H7 (cell line): ENCODE measurements around the gene AKAP6. TPM values are rescaled to one million over a fixed set of nuclear protein-coding genes. Genes with fewer than 3 reads are reported as not detected.
A peak's percentile ranks its signal among the peaks of the same experiment; 100 is the strongest.

Experiments
- DNase-seq: peaks from one replicate; pipeline ENCODE4 v3.0.0; 2012
- H3K27me3 ChIP-seq: 2 replicates; pipeline ENCODE4 v1.6.0; 2011; ENCODE audit warnings: mild to moderate bottlenecking, low read length; ENCODE audit not compliant: control insufficient read depth, insufficient read depth
- H3K36me3 ChIP-seq: replicated peaks from 2 replicates; pipeline ENCODE4 v1.5.1; 2011; ENCODE audit warnings: low read length; ENCODE audit not compliant: control insufficient read depth, insufficient read depth
- H3K4me3 ChIP-seq: 2 replicates; pipeline ENCODE4 v1.5.1; 2011; ENCODE audit warnings: low read depth, mild to moderate bottlenecking, control low read depth, low read length, moderate library complexity; ENCODE audit not compliant: insufficient read depth
- total RNA-seq: library from RNA; depleted of rRNA; stranded (reverse); fragments of >200 nt; shearing (Covaris generic); gene quantifications from 2 replicates; pipeline ENCODE4 v1.2.3, GENCODE V29; 2014

AKAP6 gene
- total RNA-seq, 1 experiment from 2014 or later = 0.28 TPM

- Histone ChIP-seq H3K4me3 (no peak overlapping the region), H3K27me3 (no peaks in the 10 kb centered on the region), H3K36me3 (no peaks in the 10 kb centered on the region)
- DNase-seq = peak; percentile 2
Measured at GRCh38 chr14:32693114-32693513, 364.0 kb downstream of the AKAP6 start.

GRCh38 chr14:32694795-32695449 is 365.8 kb downstream of the AKAP6 start:
- H3K4me3 ChIP-seq = no peak overlapping the region
- no peak for DNase-seq
- no peaks in the 10 kb centered on the region for H3K27me3 ChIP-seq
- no peaks in the 10 kb centered on the region for H3K36me3 ChIP-seq

- H3K27me3 ChIP-seq = no peaks in the 10 kb centered on the region
- no peaks in the 10 kb centered on the region for H3K36me3 ChIP-seq
- no peak for DNase-seq
- H3K4me3 ChIP-seq = no peak overlapping the region
Measured at GRCh38 chr14:32696325-32697091, 367.4 kb downstream of the AKAP6 start.

GRCh38 chr14:32697114-32697513 is 368.0 kb downstream of the AKAP6 start:
- Histone ChIP-seq H3K27me3 (no peaks in the 10 kb centered on the region), H3K4me3 (no peak overlapping the region)
- no peak for DNase-seq

GRCh38 chr14:32697704-32698103 is 368.6 kb downstream of the AKAP6 start:
- no peak for DNase-seq
- Histone ChIP-seq H3K4me3 (no peak overlapping the region), H3K27me3 (no peaks in the 10 kb centered on the region), H3K36me3 (no peaks in the 10 kb centered on the region)

More at GRCh38 chr14:32697114-32697513, 368.0 kb downstream of the AKAP6 start:
- H3K36me3 ChIP-seq = no peaks in the 10 kb centered on the region

GRCh38 chr14:32698831-32699230 is 369.7 kb downstream of the AKAP6 start:
- no peak overlapping the region for H3K4me3 ChIP-seq
- no peaks in the 10 kb centered on the region for H3K27me3 ChIP-seq
- H3K36me3 ChIP-seq = no peaks in the 10 kb centered on the region
- no peak for DNase-seq

GRCh38 chr14:32701475-32701874 is 372.4 kb downstream of the AKAP6 start:
- no peak overlapping the region for H3K4me3 ChIP-seq
- H3K27me3 ChIP-seq = no peaks in the 10 kb centered on the region
- no peaks in the 10 kb centered on the region for H3K36me3 ChIP-seq
- no peak for DNase-seq

GRCh38 chr14:32702088-32702487 is 373.0 kb downstream of the AKAP6 start:
- H3K4me3 ChIP-seq = no peak overlapping the region
- DNase-seq = no peak
- no peaks in the 10 kb centered on the region for H3K27me3 ChIP-seq
- H3K36me3 ChIP-seq = no peaks in the 10 kb centered on the region

- Histone ChIP-seq H3K4me3 (no peak overlapping the region), H3K36me3 (no peaks in the 10 kb centered on the region), H3K27me3 (no peaks in the 10 kb centered on the region)
- peak; percentile 2 for DNase-seq
Measured at GRCh38 chr14:32702562-32702961, 373.5 kb downstream of the AKAP6 start.

- no peaks in the 10 kb centered on the region for H3K36me3 ChIP-seq
Measured at GRCh38 chr14:32703183-32703621, 374.1 kb downstream of the AKAP6 start.

GRCh38 chr14:32706721-32707519 is 377.8 kb downstream of the AKAP6 start:
- no peak for DNase-seq
- H3K4me3 ChIP-seq = no peak overlapping the region
- H3K27me3 ChIP-seq = no peaks in the 10 kb centered on the region
- no peaks in the 10 kb centered on the region for H3K36me3 ChIP-seq

More at GRCh38 chr14:32703183-32703621, 374.1 kb downstream of the AKAP6 start:
- Histone ChIP-seq H3K27me3 (no peaks in the 10 kb centered on the region), H3K4me3 (no peak overlapping the region)
- DNase-seq = no peak

GRCh38 chr14:32707742-32708500 is 378.8 kb downstream of the AKAP6 start:
- Histone ChIP-seq H3K36me3 (no peaks in the 10 kb centered on the region), H3K4me3 (no peak overlapping the region), H3K27me3 (no peaks in the 10 kb centered on the region)
- no peak for DNase-seq

- H3K36me3 ChIP-seq = no peaks in the 10 kb centered on the region
- DNase-seq = no peak
- no peak overlapping the region for H3K4me3 ChIP-seq
- H3K27me3 ChIP-seq = no peaks in the 10 kb centered on the region
Measured at GRCh38 chr14:32709027-32709426, 379.9 kb downstream of the AKAP6 start.

GRCh38 chr14:32710231-32710671 is 381.2 kb downstream of the AKAP6 start:
- no peak overlapping the region for H3K4me3 ChIP-seq
- H3K27me3 ChIP-seq = no peaks in the 10 kb centered on the region
- no peak for DNase-seq
- no peaks in the 10 kb centered on the region for H3K36me3 ChIP-seq
